ENCODE measurements around the gene METTL16.
A peak's percentile ranks its signal among the peaks of the same experiment; 100 is the strongest.

- TF ChIP-seq POLR2A (IDR thresholded peaks at IDR 0.05) (peak in 1 of 2 donors; percentile 89), CTCF (IDR thresholded peaks at IDR 0.05) (no peak)
These were observed at the start of gene METTL16 for GRCh38 chr17:2511462-2512369.

Data from thyroid gland (tissue), 4 donors.